ENCODE data around the gene RNF138.
"Not testable (repeated sequence)": the region's sequence is repeated elsewhere in the genome, so short reads cannot be mapped to it uniquely, and the experiment has no call there.

DNA sequence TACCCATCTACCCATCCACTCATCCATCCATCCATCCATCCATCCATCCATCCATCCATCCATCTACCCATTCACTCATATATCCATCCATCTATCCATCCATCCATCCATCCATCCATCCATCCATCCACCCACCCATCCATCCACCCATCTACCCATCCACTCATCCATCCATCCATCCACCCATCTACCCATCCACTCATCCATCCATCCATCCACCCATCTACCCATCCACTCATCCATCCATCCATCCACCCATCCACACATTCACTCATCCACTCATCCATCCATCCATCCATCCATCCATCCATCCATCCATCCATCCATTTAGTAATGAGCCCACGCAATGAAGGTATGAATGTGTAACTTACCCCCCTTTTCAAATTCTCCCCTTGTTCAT, 85.1 kb downstream of the RNF138 start:
- TF ChIP-seq, protein P1, sequence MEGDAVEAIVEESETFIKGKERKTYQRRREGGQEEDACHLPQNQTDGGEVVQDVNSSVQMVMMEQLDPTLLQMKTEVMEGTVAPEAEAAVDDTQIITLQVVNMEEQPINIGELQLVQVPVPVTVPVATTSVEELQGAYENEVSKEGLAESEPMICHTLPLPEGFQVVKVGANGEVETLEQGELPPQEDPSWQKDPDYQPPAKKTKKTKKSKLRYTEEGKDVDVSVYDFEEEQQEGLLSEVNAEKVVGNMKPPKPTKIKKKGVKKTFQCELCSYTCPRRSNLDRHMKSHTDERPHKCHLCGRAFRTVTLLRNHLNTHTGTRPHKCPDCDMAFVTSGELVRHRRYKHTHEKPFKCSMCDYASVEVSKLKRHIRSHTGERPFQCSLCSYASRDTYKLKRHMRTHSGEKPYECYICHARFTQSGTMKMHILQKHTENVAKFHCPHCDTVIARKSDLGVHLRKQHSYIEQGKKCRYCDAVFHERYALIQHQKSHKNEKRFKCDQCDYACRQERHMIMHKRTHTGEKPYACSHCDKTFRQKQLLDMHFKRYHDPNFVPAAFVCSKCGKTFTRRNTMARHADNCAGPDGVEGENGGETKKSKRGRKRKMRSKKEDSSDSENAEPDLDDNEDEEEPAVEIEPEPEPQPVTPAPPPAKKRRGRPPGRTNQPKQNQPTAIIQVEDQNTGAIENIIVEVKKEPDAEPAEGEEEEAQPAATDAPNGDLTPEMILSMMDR (IDR thresholded peaks at IDR 0.05), result not testable (repeated sequence)
- TF ChIP-seq POLR2A (IDR thresholded peaks at IDR 0.05), result not testable (repeated sequence)

Data from heart left ventricle (tissue), 13 donors.